ENCODE measurements around the gene KRTAP2-4.
"Not testable (repeated sequence)": the region's sequence is repeated elsewhere in the genome, so short reads cannot be mapped to it uniquely, and the experiment has no call there.

KRTAP2-4 gene

GRCh38 chr17:41067281-41067680 is 1.6 kb upstream of the KRTAP2-4 start:
- TF ChIP-seq, protein P1, sequence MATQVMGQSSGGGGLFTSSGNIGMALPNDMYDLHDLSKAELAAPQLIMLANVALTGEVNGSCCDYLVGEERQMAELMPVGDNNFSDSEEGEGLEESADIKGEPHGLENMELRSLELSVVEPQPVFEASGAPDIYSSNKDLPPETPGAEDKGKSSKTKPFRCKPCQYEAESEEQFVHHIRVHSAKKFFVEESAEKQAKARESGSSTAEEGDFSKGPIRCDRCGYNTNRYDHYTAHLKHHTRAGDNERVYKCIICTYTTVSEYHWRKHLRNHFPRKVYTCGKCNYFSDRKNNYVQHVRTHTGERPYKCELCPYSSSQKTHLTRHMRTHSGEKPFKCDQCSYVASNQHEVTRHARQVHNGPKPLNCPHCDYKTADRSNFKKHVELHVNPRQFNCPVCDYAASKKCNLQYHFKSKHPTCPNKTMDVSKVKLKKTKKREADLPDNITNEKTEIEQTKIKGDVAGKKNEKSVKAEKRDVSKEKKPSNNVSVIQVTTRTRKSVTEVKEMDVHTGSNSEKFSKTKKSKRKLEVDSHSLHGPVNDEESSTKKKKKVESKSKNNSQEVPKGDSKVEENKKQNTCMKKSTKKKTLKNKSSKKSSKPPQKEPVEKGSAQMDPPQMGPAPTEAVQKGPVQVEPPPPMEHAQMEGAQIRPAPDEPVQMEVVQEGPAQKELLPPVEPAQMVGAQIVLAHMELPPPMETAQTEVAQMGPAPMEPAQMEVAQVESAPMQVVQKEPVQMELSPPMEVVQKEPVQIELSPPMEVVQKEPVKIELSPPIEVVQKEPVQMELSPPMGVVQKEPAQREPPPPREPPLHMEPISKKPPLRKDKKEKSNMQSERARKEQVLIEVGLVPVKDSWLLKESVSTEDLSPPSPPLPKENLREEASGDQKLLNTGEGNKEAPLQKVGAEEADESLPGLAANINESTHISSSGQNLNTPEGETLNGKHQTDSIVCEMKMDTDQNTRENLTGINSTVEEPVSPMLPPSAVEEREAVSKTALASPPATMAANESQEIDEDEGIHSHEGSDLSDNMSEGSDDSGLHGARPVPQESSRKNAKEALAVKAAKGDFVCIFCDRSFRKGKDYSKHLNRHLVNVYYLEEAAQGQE (IDR thresholded peaks at IDR 0.05; ENCODE audit: insufficient replicate concordance, low read depth) = no peak
- TF ChIP-seq, protein P2, sequence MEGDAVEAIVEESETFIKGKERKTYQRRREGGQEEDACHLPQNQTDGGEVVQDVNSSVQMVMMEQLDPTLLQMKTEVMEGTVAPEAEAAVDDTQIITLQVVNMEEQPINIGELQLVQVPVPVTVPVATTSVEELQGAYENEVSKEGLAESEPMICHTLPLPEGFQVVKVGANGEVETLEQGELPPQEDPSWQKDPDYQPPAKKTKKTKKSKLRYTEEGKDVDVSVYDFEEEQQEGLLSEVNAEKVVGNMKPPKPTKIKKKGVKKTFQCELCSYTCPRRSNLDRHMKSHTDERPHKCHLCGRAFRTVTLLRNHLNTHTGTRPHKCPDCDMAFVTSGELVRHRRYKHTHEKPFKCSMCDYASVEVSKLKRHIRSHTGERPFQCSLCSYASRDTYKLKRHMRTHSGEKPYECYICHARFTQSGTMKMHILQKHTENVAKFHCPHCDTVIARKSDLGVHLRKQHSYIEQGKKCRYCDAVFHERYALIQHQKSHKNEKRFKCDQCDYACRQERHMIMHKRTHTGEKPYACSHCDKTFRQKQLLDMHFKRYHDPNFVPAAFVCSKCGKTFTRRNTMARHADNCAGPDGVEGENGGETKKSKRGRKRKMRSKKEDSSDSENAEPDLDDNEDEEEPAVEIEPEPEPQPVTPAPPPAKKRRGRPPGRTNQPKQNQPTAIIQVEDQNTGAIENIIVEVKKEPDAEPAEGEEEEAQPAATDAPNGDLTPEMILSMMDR (IDR thresholded peaks at IDR 0.05; ENCODE audit: insufficient read depth, low read length) = no peak
- TF ChIP-seq POLR2AphosphoS5 (IDR thresholded peaks at IDR 0.05; ENCODE audit: low read depth) (no peak), SPI1 (IDR thresholded peaks at IDR 0.05; ENCODE audit: borderline replicate concordance, low read depth) (no peak), GABPA (IDR thresholded peaks at IDR 0.05; ENCODE audit: low read depth) (no peak)
- H3K4me3 ChIP-seq (replicated peaks; ENCODE audit: insufficient read depth, low read length) = no peak overlapping the region
- no peak for DNase-seq (ENCODE audit: low read depth in 1 of 2, low spot score in 1 of 2)
- no peak overlapping the region for H3K27ac ChIP-seq (replicated peaks)
- H3K27me3 ChIP-seq (ENCODE audit: insufficient read depth, poor library complexity, severe bottlenecking) = peaks cover 4% of the 10 kb centered on the region

DNA sequence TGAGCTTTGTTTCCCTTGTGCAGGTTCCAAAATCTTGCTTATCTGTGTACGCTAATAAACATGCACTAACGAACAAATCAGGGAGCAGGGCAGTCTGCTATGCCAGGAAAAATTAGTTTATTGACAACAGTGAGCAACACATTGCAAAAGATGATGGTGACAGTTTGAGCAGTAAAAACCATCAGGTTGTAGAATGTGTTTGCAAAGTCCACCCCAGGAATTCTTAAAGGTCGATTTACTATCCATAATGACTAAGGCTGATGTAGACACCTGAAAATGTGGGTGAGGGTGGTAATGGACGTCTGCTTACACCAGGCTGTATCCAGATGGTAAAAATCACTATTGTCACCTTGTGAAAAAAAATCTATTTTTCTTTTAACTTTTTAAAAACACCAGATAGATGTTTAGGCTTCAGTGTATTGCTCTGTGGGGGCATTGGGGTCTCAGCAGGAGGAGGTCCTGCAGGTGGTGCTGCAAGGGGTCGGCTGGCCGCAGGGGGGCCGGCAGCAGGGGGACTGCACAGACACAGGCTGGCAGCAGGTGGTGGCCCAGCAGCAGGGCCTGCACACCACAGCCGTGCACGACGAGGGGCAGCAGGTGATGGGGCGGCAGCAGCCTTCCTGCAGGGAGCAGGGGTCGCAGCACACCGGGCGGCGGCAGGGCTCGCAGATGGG is 526 bp downstream of the KRTAP2-4 start:
- H3K27ac ChIP-seq (replicated peaks); H3K4me3 ChIP-seq (replicated peaks; ENCODE audit: insufficient read depth, low read length): not testable (repeated sequence)

DNA sequence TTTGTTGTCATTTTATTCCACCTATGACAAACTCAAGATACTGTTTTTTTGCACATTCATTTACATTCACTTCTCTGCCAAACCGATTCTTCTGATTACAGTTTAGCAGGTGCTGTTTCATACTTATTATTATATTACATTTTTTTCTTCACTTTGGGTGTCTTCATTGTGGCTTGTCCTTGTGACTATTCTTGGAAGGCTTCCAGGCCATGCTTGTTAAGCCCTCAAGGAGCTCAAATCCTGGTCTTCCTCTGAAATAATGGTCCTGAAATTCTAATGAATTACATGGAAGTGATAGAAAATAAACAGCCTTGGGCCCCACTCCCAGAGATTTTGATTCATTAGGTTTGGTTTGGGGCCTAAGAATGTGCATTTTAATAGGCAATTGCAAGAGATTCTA is 1.4 kb downstream of the KRTAP2-4 start:
- TF ChIP-seq GABPA (IDR thresholded peaks at IDR 0.05; ENCODE audit: low read depth) (no peak), POLR2AphosphoS5 (IDR thresholded peaks at IDR 0.05; ENCODE audit: low read depth) (no peak)
- TF ChIP-seq, protein P1 (IDR thresholded peaks at IDR 0.05; ENCODE audit: insufficient replicate concordance, low read depth) = no peak
- Histone ChIP-seq H3K27ac (replicated peaks) (no peak overlapping the region), H3K4me3 (replicated peaks; ENCODE audit: insufficient read depth, low read length) (no peak overlapping the region), H3K27me3 (ENCODE audit: insufficient read depth, poor library complexity, severe bottlenecking) (peaks cover 4% of the 10 kb centered on the region)
- no peak for DNase-seq (ENCODE audit: low read depth in 1 of 2, low spot score in 1 of 2)

More for the DNA sequence above, 526 bp downstream of the KRTAP2-4 start:
- not testable (repeated sequence) for H3K27me3 ChIP-seq (ENCODE audit: insufficient read depth, poor library complexity, severe bottlenecking); DNase-seq (ENCODE audit: low read depth in 1 of 2, low spot score in 1 of 2)

GRCh38 chr17:41063449-41063848 is 2.2 kb downstream of the KRTAP2-4 start:
- peaks cover 4% of the 10 kb centered on the region for H3K27me3 ChIP-seq (ENCODE audit: insufficient read depth, poor library complexity, severe bottlenecking)
- no peak overlapping the region for H3K4me3 ChIP-seq (replicated peaks; ENCODE audit: insufficient read depth, low read length)
- TF ChIP-seq SPI1 (IDR thresholded peaks at IDR 0.05; ENCODE audit: borderline replicate concordance, low read depth) (no peak), GABPA (IDR thresholded peaks at IDR 0.05; ENCODE audit: low read depth) (no peak), POLR2AphosphoS5 (IDR thresholded peaks at IDR 0.05; ENCODE audit: low read depth) (no peak)
- TF ChIP-seq, protein P2 (IDR thresholded peaks at IDR 0.05; ENCODE audit: insufficient read depth, low read length) = no peak
- TF ChIP-seq, protein P1 (IDR thresholded peaks at IDR 0.05; ENCODE audit: insufficient replicate concordance, low read depth) = no peak
- DNase-seq (ENCODE audit: low read depth in 1 of 2, low spot score in 1 of 2) = no peak
- no peak overlapping the region for H3K27ac ChIP-seq (replicated peaks)

All from HL-60 (cell line).